ENCODE measurements around the gene TNP2. TPM values are rescaled to one million over a fixed set of nuclear protein-coding genes. Genes with fewer than 3 reads are reported as not detected.

Gene TNP2
- total RNA-seq, 1 donor from 2014 or later = not detected

- H3K4me3 Mint-ChIP-seq = no peak overlapping the region
- no peaks in the 10 kb centered on the region for H3K27me3 Mint-ChIP-seq
- H3K36me3 Mint-ChIP-seq = peaks cover 4% of the 10 kb centered on the region
- H3K9me3 Mint-ChIP-seq = peaks cover 3% of the 10 kb centered on the region
- TF ChIP-seq CTCF (conservative IDR thresholded peaks at IDR 0.05) = no peak
- no peak for DNase-seq (ENCODE audit: extremely low spot score, unreplicated experiment)
- H3K27ac Mint-ChIP-seq = peak overlapping the region; percentile 32
- peaks cover 29% of the 10 kb centered on the region for H3K4me1 Mint-ChIP-seq (ENCODE audit: unreplicated experiment)
Measured at GRCh38 chr16:11250786-11251524, 18.2 kb downstream of the TNP2 start.

GRCh38 chr16:11250091-11250785, 18.9 kb downstream of the TNP2 start:
- Mint-ChIP-seq H3K27me3 (no peaks in the 10 kb centered on the region), H3K27ac (peak overlapping the region; percentile 32), H3K4me3 (peak overlapping the region; percentile 48), H3K36me3 (peaks cover 4% of the 10 kb centered on the region), H3K9me3 (peaks cover 3% of the 10 kb centered on the region), H3K4me1 (ENCODE audit: unreplicated experiment) (peaks cover 34% of the 10 kb centered on the region)
- DNase-seq (ENCODE audit: extremely low spot score, unreplicated experiment) = no peak
- no peak for TF ChIP-seq CTCF (conservative IDR thresholded peaks at IDR 0.05)

- no peak overlapping the region for H3K27ac Mint-ChIP-seq
- TF ChIP-seq CTCF (conservative IDR thresholded peaks at IDR 0.05) = no peak
- no peak for DNase-seq (ENCODE audit: extremely low spot score, unreplicated experiment)
- H3K4me3 Mint-ChIP-seq = no peak overlapping the region
- peaks cover 3% of the 10 kb centered on the region for H3K9me3 Mint-ChIP-seq
- H3K27me3 Mint-ChIP-seq = no peaks in the 10 kb centered on the region
- H3K4me1 Mint-ChIP-seq (ENCODE audit: unreplicated experiment) = peaks cover 36% of the 10 kb centered on the region
- H3K36me3 Mint-ChIP-seq = peaks cover 4% of the 10 kb centered on the region
Measured at GRCh38 chr16:11249233-11250061, 19.7 kb downstream of the TNP2 start.

- DNase-seq (ENCODE audit: extremely low spot score, unreplicated experiment) = no peak
- Mint-ChIP-seq H3K27me3 (no peaks in the 10 kb centered on the region), H3K4me1 (ENCODE audit: unreplicated experiment) (peaks cover 27% of the 10 kb centered on the region), H3K4me3 (no peak overlapping the region), H3K9me3 (peaks cover 3% of the 10 kb centered on the region), H3K27ac (no peak overlapping the region), H3K36me3 (peaks cover 4% of the 10 kb centered on the region)
- no peak for TF ChIP-seq CTCF (conservative IDR thresholded peaks at IDR 0.05)
Measured at GRCh38 chr16:11248133-11248532, 21.0 kb downstream of the TNP2 start.

- Mint-ChIP-seq H3K27ac (no peak overlapping the region), H3K9me3 (peaks cover 3% of the 10 kb centered on the region), H3K27me3 (no peaks in the 10 kb centered on the region), H3K36me3 (no peaks in the 10 kb centered on the region), H3K4me1 (ENCODE audit: unreplicated experiment) (peaks cover 16% of the 10 kb centered on the region), H3K4me3 (no peak overlapping the region)
- no peak for TF ChIP-seq CTCF (conservative IDR thresholded peaks at IDR 0.05)
- no peak for DNase-seq (ENCODE audit: extremely low spot score, unreplicated experiment)
Measured at GRCh38 chr16:11245988-11246387, 23.1 kb downstream of the TNP2 start.
